Activated CD4-positive, alpha-beta T cell treated with anti-CD3 and anti-CD28 coated beads, Interleukin-2, amount 10 ng/mL, durations not matched to agents 7 days and 5 days (primary cell): ENCODE results near the gene GALNT10. TPM values are rescaled to one million over a fixed set of nuclear protein-coding genes. Genes with fewer than 3 reads are reported as not detected.
A peak's percentile ranks its signal among the peaks of the same experiment; 100 is the strongest.

Experiments used
- CTCF ChIA-PET: fragments of 350-600 bp; sonication (Branson Sonifier 250); formaldehyde crosslinking; loops from one replicate; lab custom pipeline; 2021; ENCODE audit warnings: antibody characterized with exemption; lab: Charles Lee
- POLR2A ChIA-PET: fragments of 350-600 bp; sonication (Branson Sonifier 250); formaldehyde crosslinking; loops from one replicate; lab custom pipeline; 2021; ENCODE audit warnings: antibody characterized with exemption; lab: Charles Lee
- DNase-seq: peaks from one replicate; pipeline ENCODE4 v3.0.0-alpha.2; 2020
- H3K27ac Mint-ChIP-seq: one replicate; pipeline ENCODE4 v1.8.0; 2021; ENCODE audit warnings: mild to moderate bottlenecking, moderate library complexity, mixed read lengths
- H3K27me3 Mint-ChIP-seq: one replicate; pipeline ENCODE4 v1.8.0; 2021; ENCODE audit warnings: mixed read lengths
- H3K36me3 Mint-ChIP-seq: one replicate; pipeline ENCODE4 v1.8.0; 2021; ENCODE audit warnings: low read depth, mixed read lengths
- H3K4me1 Mint-ChIP-seq: one replicate; pipeline ENCODE4 v1.8.0; 2021; ENCODE audit warnings: mixed read lengths
- H3K4me3 Mint-ChIP-seq: one replicate; pipeline ENCODE4 v1.8.0; 2021; ENCODE audit warnings: mild to moderate bottlenecking, moderate library complexity, mixed read lengths
- H3K9me3 Mint-ChIP-seq: one replicate; pipeline ENCODE4 v1.8.0; 2021; ENCODE audit warnings: mixed read lengths
- total RNA-seq, 2 experiments: library from RNA; stranded (reverse); gene quantifications; one replicate each; pipeline ENCODE4 v1.2.3, GENCODE V29; 2021

The GALNT10 gene
- total RNA-seq, 2 experiments from 2014 or later: 44.2 to 47.2 TPM

DNA sequence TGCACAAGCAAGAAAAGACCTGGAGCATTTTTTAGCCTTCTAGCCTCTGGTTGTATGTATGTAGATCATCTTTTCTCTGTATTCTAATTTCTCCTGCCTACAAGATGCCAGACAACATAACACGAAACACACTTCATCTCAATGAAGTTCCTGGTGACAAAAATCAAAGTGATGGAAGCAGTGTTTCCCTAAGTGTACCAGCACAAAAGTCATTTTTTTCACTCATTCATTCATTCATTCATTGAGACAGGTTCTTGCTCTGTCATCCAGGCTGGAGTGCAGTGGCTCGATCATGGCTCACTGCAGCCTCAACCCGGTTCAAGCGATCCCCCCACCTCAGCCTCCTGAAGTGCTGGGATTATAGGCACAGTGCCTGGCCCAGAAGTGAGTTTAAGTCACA is 183.7 kb downstream of the GALNT10 start:
- H3K4me1 Mint-ChIP-seq: no peaks in the 10 kb centered on the region
- CTCF ChIA-PET: interaction anchor here (1.2 to 1.4 kb wide), 2 partner anchors 12 to 31 kb away, joined by 3 to 4 read pairs; no protein-coding TSS in a partner anchor

GRCh38 chr5:154375329-154376008 is 184.9 kb downstream of the GALNT10 start:
- ChIA-PET CTCF (interaction anchor here (0.6 to 1.4 kb wide), 4 partner anchors 11 to 316 kb away, joined by 3 to 4 read pairs (median 3); no protein-coding TSS in a partner anchor), POLR2A (no interaction called here)
- Mint-ChIP-seq H3K4me1 (no peaks in the 10 kb centered on the region), H3K9me3 (no peaks in the 10 kb centered on the region), H3K36me3 (peaks cover 12% of the 10 kb centered on the region), H3K27ac (no peak overlapping the region), H3K4me3 (no peak overlapping the region), H3K27me3 (no peaks in the 10 kb centered on the region)
- no peak for DNase-seq

More for the DNA sequence above, 183.7 kb downstream of the GALNT10 start:
- H3K36me3 Mint-ChIP-seq: peaks cover 8% of the 10 kb centered on the region
- no peak overlapping the region for H3K4me3 Mint-ChIP-seq
- DNase-seq: no peak
- no peaks in the 10 kb centered on the region for H3K9me3 Mint-ChIP-seq
- POLR2A ChIA-PET: no interaction called here
- H3K27me3 Mint-ChIP-seq: no peaks in the 10 kb centered on the region
- H3K27ac Mint-ChIP-seq: no peak overlapping the region

- Mint-ChIP-seq H3K4me1 (no peaks in the 10 kb centered on the region), H3K9me3 (no peaks in the 10 kb centered on the region), H3K27ac (no peak overlapping the region), H3K36me3 (peaks cover 18% of the 10 kb centered on the region), H3K4me3 (no peak overlapping the region), H3K27me3 (no peaks in the 10 kb centered on the region)
- no peak for DNase-seq
- POLR2A ChIA-PET: no interaction called here
- CTCF ChIA-PET: no interaction called here
Measured at GRCh38 chr5:154376481-154376880, 185.9 kb downstream of the GALNT10 start.

DNA sequence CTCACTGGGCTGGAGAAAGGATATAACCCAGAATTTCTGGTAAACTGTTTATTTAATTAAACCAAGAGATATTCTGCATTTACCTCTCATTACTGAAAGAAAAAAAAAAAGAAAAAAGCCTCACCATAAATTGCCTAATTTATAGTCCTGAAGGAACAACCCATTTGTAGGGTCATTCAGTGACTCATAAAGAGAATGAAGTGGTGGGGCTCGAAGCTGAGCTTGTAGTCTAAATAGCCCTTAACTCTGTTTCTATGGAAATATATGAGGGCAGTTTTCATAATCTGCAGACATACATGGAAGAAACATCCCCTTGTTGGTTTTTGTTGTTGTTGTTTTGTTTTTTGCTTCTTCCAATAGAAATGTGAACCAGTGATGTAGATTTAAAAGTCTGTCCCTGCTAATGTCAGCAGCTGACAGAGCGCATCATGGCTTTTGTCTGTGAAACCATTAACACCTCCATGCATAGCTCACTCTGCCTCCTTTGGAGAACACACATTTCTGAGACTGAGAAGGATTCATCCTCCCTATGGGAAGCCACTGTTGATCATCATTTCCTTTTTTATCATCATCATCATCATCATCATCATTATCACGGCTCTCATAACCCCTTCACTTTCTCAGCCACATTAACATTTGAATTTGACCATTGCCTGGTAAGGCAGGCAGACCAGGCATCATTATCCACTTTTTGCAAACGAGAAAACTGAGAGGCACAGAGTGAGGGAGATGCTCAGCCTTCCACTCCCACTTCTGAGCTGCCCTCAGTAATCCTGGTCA is 187.4 kb downstream of the GALNT10 start:
- H3K4me3 Mint-ChIP-seq: no peak overlapping the region
- peaks cover 30% of the 10 kb centered on the region for H3K36me3 Mint-ChIP-seq
- peaks cover 2% of the 10 kb centered on the region for H3K9me3 Mint-ChIP-seq
- no peaks in the 10 kb centered on the region for H3K27me3 Mint-ChIP-seq
- H3K4me1 Mint-ChIP-seq: no peaks in the 10 kb centered on the region
- POLR2A ChIA-PET: no interaction called here
- H3K27ac Mint-ChIP-seq: no peak overlapping the region
- no peak for DNase-seq
- CTCF ChIA-PET: interaction anchor here (0.6 kb wide), 1 partner anchor 183 kb away, joined by 4 read pairs; no protein-coding TSS in a partner anchor

- Mint-ChIP-seq H3K9me3 (peaks cover 8% of the 10 kb centered on the region), H3K27ac (no peak overlapping the region), H3K36me3 (peaks cover 41% of the 10 kb centered on the region), H3K4me1 (peaks cover 14% of the 10 kb centered on the region), H3K4me3 (no peak overlapping the region), H3K27me3 (no peaks in the 10 kb centered on the region)
- no peak for DNase-seq
- ChIA-PET POLR2A (no interaction called here), CTCF (interaction anchor here (0.7 to 0.9 kb wide), 2 partner anchors 22 to 24 kb away, joined by 3 to 4 read pairs; no protein-coding TSS in a partner anchor)
Measured at GRCh38 chr5:154380263-154380662, 189.7 kb downstream of the GALNT10 start.

- CTCF ChIA-PET: no interaction called here
Measured at GRCh38 chr5:154384480-154385235, 194.1 kb downstream of the GALNT10 start.

DNA sequence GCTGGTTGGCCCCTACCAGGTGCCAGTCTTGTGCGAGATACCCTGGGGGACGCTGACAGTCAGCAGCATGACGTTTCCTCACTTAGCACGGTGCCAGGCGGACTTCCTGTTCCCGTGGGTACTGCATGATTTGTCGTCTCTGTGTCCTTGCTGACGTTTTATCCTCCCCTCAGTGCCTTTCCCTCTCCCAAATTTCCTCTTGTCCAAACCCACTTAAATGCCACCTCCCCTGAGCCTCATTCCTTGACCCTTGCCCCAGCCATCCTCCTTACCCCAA is 194.6 kb downstream of the GALNT10 start:
- H3K4me1 Mint-ChIP-seq: peaks cover 18% of the 10 kb centered on the region
- ChIA-PET POLR2A (no interaction called here), CTCF (no interaction called here)
- no peak overlapping the region for H3K4me3 Mint-ChIP-seq
- DNase-seq: no peak
- peaks cover 8% of the 10 kb centered on the region for H3K9me3 Mint-ChIP-seq
- H3K27ac Mint-ChIP-seq: peak overlapping the region; percentile 17
- H3K36me3 Mint-ChIP-seq: peaks cover 42% of the 10 kb centered on the region
- H3K27me3 Mint-ChIP-seq: no peaks in the 10 kb centered on the region

More at GRCh38 chr5:154384480-154385235, 194.1 kb downstream of the GALNT10 start:
- peaks cover 18% of the 10 kb centered on the region for H3K4me1 Mint-ChIP-seq
- H3K36me3 Mint-ChIP-seq: peaks cover 41% of the 10 kb centered on the region
- DNase-seq: no peak
- H3K4me3 Mint-ChIP-seq: no peak overlapping the region
- H3K27ac Mint-ChIP-seq: peak overlapping the region; percentile 17
- H3K27me3 Mint-ChIP-seq: no peaks in the 10 kb centered on the region
- peaks cover 8% of the 10 kb centered on the region for H3K9me3 Mint-ChIP-seq
- POLR2A ChIA-PET: no interaction called here

GRCh38 chr5:154386952-154387629 is 196.6 kb downstream of the GALNT10 start:
- CTCF ChIA-PET: interaction anchor here (0.6 to 1.0 kb wide), 2 partner anchors 10 to 116 kb away, joined by 3 read pairs; no protein-coding TSS in a partner anchor
- Mint-ChIP-seq H3K4me3 (no peak overlapping the region), H3K27ac (no peak overlapping the region)

DNA sequence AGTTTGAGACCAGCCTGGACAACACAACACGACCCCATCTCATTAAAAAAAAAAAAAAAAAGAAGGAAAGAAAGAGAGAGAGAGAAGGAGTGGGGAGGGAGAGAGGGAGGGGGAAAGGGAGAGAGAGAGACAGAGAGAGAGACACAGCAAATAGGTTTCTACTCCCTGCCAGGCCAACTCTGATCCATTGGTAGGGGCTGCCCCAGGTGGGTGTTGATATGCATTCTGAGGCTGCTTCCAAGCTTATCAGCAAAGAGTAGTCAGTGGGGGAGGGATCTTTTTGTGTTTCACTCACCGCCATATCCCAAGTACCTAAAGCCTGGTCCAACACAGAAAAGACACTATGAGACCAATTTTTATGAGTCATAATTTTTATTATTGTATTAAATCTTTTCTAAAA is 198.3 kb downstream of the GALNT10 start:
- CTCF ChIA-PET: interaction anchor here (1.1 kb wide), 1 partner anchor 316 kb away, joined by 4 read pairs; no protein-coding TSS in a partner anchor
- no peak overlapping the region for H3K27ac Mint-ChIP-seq
- no peaks in the 10 kb centered on the region for H3K9me3 Mint-ChIP-seq
- no peak overlapping the region for H3K4me3 Mint-ChIP-seq
- DNase-seq: no peak
- peaks cover 26% of the 10 kb centered on the region for H3K36me3 Mint-ChIP-seq
- POLR2A ChIA-PET: no interaction called here
- H3K27me3 Mint-ChIP-seq: no peaks in the 10 kb centered on the region
- H3K4me1 Mint-ChIP-seq: peaks cover 18% of the 10 kb centered on the region

More at GRCh38 chr5:154386952-154387629, 196.6 kb downstream of the GALNT10 start:
- Mint-ChIP-seq H3K36me3 (peaks cover 39% of the 10 kb centered on the region), H3K9me3 (peaks cover 8% of the 10 kb centered on the region), H3K27me3 (no peaks in the 10 kb centered on the region), H3K4me1 (peaks cover 18% of the 10 kb centered on the region)
- DNase-seq: no peak
- POLR2A ChIA-PET: no interaction called here

GRCh38 chr5:154390096-154390495 is 199.6 kb downstream of the GALNT10 start:
- peaks cover 27% of the 10 kb centered on the region for H3K36me3 Mint-ChIP-seq
- no peak overlapping the region for H3K4me3 Mint-ChIP-seq
- H3K4me1 Mint-ChIP-seq: peaks cover 9% of the 10 kb centered on the region
- H3K9me3 Mint-ChIP-seq: no peaks in the 10 kb centered on the region
- no peak overlapping the region for H3K27ac Mint-ChIP-seq
- ChIA-PET CTCF (no interaction called here), POLR2A (no interaction called here)
- H3K27me3 Mint-ChIP-seq: no peaks in the 10 kb centered on the region
- no peak for DNase-seq

DNA sequence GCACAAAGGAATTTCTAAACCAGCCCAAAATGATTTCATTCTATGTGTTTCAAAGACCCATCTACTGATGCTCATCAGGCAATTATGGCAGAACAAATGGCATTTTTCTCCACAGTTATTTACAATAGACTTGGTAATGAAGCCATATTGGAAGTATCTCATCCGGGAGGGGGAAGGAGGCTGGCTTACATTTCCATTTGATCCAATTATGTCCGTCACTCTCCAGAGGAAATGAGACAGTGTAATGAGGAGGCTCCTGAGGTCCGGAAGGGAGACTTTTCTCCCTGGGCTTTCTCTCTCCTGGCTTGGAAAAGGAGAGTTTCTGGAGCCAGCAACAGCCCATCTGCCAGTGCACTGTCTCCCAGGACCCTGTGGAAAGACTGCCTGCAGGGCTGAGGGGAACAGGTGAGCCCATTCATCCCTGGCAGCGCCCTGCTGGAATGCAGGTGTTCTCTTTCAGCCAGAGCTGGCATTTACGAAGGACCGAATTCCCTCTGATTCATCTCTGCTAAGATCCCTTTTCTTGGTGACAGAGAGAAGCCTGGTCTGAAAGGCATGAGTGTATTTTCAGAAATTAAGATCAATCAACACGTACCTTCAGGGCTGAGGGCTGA is 200.3 kb downstream of the GALNT10 start:
- Mint-ChIP-seq H3K4me1 (peaks cover 2% of the 10 kb centered on the region), H3K27ac (no peak overlapping the region), H3K27me3 (no peaks in the 10 kb centered on the region), H3K4me3 (no peak overlapping the region), H3K36me3 (peaks cover 24% of the 10 kb centered on the region), H3K9me3 (no peaks in the 10 kb centered on the region)
- POLR2A ChIA-PET: no interaction called here
- no peak for DNase-seq
- CTCF ChIA-PET: no interaction called here

DNA sequence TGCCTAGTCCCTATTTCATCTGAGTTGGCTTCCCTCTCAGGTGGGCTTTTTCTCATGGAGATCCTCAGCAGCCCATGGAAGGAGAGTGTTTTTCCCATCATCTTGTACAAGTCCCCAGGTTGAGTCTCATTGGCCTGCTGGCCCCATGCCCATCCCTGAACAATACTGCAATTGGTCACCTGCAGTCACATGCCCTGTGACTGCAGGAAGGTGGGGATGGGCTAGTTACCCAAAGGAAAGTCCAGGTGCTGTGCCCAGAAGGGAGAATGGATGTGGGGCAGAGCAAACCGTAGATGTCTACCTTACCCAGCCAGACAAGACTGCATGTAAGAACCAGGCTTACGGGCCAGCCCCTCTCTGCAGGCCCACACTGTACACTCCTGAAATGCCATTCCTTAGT is 201.3 kb downstream of the GALNT10 start:
- H3K36me3 Mint-ChIP-seq: peaks cover 21% of the 10 kb centered on the region
- POLR2A ChIA-PET: no interaction called here
- no peak overlapping the region for H3K27ac Mint-ChIP-seq
- no peaks in the 10 kb centered on the region for H3K27me3 Mint-ChIP-seq
- no peak for DNase-seq
- CTCF ChIA-PET: no interaction called here
- no peak overlapping the region for H3K4me3 Mint-ChIP-seq
- H3K9me3 Mint-ChIP-seq: no peaks in the 10 kb centered on the region
- peaks cover 2% of the 10 kb centered on the region for H3K4me1 Mint-ChIP-seq
